ENCODE data around the gene RAB3GAP2.

Gene RAB3GAP2, protein sequence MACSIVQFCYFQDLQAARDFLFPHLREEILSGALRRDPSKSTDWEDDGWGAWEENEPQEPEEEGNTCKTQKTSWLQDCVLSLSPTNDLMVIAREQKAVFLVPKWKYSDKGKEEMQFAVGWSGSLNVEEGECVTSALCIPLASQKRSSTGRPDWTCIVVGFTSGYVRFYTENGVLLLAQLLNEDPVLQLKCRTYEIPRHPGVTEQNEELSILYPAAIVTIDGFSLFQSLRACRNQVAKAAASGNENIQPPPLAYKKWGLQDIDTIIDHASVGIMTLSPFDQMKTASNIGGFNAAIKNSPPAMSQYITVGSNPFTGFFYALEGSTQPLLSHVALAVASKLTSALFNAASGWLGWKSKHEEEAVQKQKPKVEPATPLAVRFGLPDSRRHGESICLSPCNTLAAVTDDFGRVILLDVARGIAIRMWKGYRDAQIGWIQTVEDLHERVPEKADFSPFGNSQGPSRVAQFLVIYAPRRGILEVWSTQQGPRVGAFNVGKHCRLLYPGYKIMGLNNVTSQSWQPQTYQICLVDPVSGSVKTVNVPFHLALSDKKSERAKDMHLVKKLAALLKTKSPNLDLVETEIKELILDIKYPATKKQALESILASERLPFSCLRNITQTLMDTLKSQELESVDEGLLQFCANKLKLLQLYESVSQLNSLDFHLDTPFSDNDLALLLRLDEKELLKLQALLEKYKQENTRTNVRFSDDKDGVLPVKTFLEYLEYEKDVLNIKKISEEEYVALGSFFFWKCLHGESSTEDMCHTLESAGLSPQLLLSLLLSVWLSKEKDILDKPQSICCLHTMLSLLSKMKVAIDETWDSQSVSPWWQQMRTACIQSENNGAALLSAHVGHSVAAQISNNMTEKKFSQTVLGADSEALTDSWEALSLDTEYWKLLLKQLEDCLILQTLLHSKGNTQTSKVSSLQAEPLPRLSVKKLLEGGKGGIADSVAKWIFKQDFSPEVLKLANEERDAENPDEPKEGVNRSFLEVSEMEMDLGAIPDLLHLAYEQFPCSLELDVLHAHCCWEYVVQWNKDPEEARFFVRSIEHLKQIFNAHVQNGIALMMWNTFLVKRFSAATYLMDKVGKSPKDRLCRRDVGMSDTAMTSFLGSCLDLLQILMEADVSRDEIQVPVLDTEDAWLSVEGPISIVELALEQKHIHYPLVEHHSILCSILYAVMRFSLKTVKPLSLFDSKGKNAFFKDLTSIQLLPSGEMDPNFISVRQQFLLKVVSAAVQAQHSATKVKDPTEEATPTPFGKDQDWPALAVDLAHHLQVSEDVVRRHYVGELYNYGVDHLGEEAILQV (N-terminal part only)

GRCh38 chr1:220272047-220272840, at the start of gene RAB3GAP2:
Gene RAB3GAP2, minus strand, starts transcription at chr1:220272453. Its CDS starts 116 bp downstream, at chr1:220272337.
- TF ChIP-seq TAF1 (IDR thresholded peaks at IDR 0.05; ENCODE audit: low read depth) (peak; percentile 60), NFIC (IDR thresholded peaks at IDR 0.05) (peak; percentile 79), TCF12 (IDR thresholded peaks at IDR 0.05; ENCODE audit: low read depth) (peak; percentile 25), MAX (IDR thresholded peaks at IDR 0.05) (peak; percentile 90), USF1 (IDR thresholded peaks at IDR 0.05) (peak; percentile 97), CREB1 (IDR thresholded peaks at IDR 0.05; ENCODE audit: low read depth) (no peak; the same call in 1 of the 2 replicates)
- TF ChIP-seq, protein P1, sequence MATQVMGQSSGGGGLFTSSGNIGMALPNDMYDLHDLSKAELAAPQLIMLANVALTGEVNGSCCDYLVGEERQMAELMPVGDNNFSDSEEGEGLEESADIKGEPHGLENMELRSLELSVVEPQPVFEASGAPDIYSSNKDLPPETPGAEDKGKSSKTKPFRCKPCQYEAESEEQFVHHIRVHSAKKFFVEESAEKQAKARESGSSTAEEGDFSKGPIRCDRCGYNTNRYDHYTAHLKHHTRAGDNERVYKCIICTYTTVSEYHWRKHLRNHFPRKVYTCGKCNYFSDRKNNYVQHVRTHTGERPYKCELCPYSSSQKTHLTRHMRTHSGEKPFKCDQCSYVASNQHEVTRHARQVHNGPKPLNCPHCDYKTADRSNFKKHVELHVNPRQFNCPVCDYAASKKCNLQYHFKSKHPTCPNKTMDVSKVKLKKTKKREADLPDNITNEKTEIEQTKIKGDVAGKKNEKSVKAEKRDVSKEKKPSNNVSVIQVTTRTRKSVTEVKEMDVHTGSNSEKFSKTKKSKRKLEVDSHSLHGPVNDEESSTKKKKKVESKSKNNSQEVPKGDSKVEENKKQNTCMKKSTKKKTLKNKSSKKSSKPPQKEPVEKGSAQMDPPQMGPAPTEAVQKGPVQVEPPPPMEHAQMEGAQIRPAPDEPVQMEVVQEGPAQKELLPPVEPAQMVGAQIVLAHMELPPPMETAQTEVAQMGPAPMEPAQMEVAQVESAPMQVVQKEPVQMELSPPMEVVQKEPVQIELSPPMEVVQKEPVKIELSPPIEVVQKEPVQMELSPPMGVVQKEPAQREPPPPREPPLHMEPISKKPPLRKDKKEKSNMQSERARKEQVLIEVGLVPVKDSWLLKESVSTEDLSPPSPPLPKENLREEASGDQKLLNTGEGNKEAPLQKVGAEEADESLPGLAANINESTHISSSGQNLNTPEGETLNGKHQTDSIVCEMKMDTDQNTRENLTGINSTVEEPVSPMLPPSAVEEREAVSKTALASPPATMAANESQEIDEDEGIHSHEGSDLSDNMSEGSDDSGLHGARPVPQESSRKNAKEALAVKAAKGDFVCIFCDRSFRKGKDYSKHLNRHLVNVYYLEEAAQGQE (IDR thresholded peaks at IDR 0.05; ENCODE audit: low read depth), result no peak

GRCh38 chr1:220321758-220322157, 49.5 kb upstream of the RAB3GAP2 start:
- TF ChIP-seq USF1 (IDR thresholded peaks at IDR 0.05) (no peak), FOXM1 (IDR thresholded peaks at IDR 0.05; ENCODE audit: borderline replicate concordance, low read depth) (no peak)
- TF ChIP-seq, protein P1 (IDR thresholded peaks at IDR 0.05; ENCODE audit: low read depth), result no peak

- TF ChIP-seq NFIC (IDR thresholded peaks at IDR 0.05) (no peak), CEBPB (IDR thresholded peaks at IDR 0.05) (no peak), TEAD4 (IDR thresholded peaks at IDR 0.05) (no peak), MAX (IDR thresholded peaks at IDR 0.05) (no peak), TCF12 (IDR thresholded peaks at IDR 0.05; ENCODE audit: low read depth) (no peak), ZBTB7A (IDR thresholded peaks at IDR 0.05; ENCODE audit: low read depth) (no peak), CREB1 (IDR thresholded peaks at IDR 0.05; ENCODE audit: low read depth) (no peak), FOXM1 (IDR thresholded peaks at IDR 0.05; ENCODE audit: borderline replicate concordance, low read depth) (no peak), RAD21 (IDR thresholded peaks at IDR 0.05; ENCODE audit: low read depth) (no peak), EGR1 (IDR thresholded peaks at IDR 0.05) (no peak), TAF1 (IDR thresholded peaks at IDR 0.05; ENCODE audit: low read depth) (no peak), USF1 (IDR thresholded peaks at IDR 0.05) (no peak), EP300 (IDR thresholded peaks at IDR 0.05; ENCODE audit: borderline replicate concordance) (no peak)
- TF ChIP-seq, protein P1 (IDR thresholded peaks at IDR 0.05; ENCODE audit: low read depth), result no peak
Observed at GRCh38 chr1:220320709-220321108, 48.5 kb upstream of the RAB3GAP2 start.
